SK-N-MC (cell line): ENCODE measurements around the gene SP140L.

ENCODE experiments used
- EZH2 ChIP-seq: fragments of 200-600 bp; sonication (generic); IDR thresholded peaks from one replicate; pipeline ENCODE4 v1.6.1; 2017; ENCODE audit warnings: antibody characterized with exemption
- FOXP2 ChIP-seq: optimal IDR thresholded peaks from 2 replicates; pipeline ENCODE3; 2011; ENCODE audit warnings: mild to moderate bottlenecking, moderate library complexity; ENCODE audit not compliant: insufficient read depth; ENCODE audit errors: extremely low read length, control extremely low read depth
- POLR2AphosphoS5 ChIP-seq: IDR thresholded peaks from 2 replicates; pipeline ENCODE4 v1.6.1; 2012; ENCODE audit warnings: mild to moderate bottlenecking, low read depth, low read length, borderline replicate concordance

GRCh38 chr2:230328155-230328458, 1.1 kb downstream of the SP140L start:
- no peak for TF ChIP-seq POLR2AphosphoS5
- TF ChIP-seq EZH2: no peak
- no peak for TF ChIP-seq FOXP2
